WI38 (cell line): ENCODE measurements around the gene PRRT3.

Source experiments
- H3K4me3 ChIP-seq: 2 replicates; pipeline ENCODE4 v1.5.1; 2011; ENCODE audit warnings: low read depth, mild to moderate bottlenecking, control low read depth, low read length
- TF ChIP-seq, protein P1 (sequence below): IDR thresholded peaks from 2 replicates; pipeline ENCODE4 v1.5.1; 2012; ENCODE audit warnings: low read depth, mild to moderate bottlenecking, control low read depth, low read length

PRRT3 gene

GRCh38 chr3:9916734-9917680 lies 35.2 kb downstream of the PRRT3 start, which contains the start of gene IL17RC:
Gene IL17RC (plus strand): TSS chr3:9917098. CDS start chr3:9917316, 218 bp downstream.
- TF ChIP-seq, protein P1, sequence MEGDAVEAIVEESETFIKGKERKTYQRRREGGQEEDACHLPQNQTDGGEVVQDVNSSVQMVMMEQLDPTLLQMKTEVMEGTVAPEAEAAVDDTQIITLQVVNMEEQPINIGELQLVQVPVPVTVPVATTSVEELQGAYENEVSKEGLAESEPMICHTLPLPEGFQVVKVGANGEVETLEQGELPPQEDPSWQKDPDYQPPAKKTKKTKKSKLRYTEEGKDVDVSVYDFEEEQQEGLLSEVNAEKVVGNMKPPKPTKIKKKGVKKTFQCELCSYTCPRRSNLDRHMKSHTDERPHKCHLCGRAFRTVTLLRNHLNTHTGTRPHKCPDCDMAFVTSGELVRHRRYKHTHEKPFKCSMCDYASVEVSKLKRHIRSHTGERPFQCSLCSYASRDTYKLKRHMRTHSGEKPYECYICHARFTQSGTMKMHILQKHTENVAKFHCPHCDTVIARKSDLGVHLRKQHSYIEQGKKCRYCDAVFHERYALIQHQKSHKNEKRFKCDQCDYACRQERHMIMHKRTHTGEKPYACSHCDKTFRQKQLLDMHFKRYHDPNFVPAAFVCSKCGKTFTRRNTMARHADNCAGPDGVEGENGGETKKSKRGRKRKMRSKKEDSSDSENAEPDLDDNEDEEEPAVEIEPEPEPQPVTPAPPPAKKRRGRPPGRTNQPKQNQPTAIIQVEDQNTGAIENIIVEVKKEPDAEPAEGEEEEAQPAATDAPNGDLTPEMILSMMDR, result no peak
- peak within 1 kb of the TSS; percentile 70 for H3K4me3 ChIP-seq

DNA sequence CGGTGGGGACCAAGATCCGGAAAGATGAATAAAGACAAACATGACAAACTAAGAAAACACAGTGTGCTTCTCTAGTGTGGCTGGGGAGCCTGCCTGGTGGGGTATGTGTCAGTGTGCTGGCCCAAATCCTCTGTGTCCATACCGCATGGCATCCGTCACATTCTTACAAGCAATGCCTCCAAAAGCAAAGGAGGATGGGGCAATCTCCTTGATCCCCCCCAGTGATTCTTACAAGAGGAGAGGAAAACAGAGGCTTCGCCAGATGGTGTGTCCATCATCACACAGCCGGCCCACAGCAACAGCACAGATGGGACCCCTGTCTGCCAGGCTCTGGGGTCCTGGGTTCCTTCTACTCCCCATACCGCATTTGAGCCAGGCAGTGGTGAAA lies 35.9 kb downstream of the PRRT3 start:
- TF ChIP-seq, protein P1, result no peak
- H3K4me3 ChIP-seq, result peak overlapping the region; percentile 70

GRCh38 chr3:9915254-9916141 lies 36.7 kb downstream of the PRRT3 start:
- TF ChIP-seq, protein P1, result no peak; the same call in 1 of the 2 replicates
- H3K4me3 ChIP-seq, result peak overlapping the region; percentile 50

DNA sequence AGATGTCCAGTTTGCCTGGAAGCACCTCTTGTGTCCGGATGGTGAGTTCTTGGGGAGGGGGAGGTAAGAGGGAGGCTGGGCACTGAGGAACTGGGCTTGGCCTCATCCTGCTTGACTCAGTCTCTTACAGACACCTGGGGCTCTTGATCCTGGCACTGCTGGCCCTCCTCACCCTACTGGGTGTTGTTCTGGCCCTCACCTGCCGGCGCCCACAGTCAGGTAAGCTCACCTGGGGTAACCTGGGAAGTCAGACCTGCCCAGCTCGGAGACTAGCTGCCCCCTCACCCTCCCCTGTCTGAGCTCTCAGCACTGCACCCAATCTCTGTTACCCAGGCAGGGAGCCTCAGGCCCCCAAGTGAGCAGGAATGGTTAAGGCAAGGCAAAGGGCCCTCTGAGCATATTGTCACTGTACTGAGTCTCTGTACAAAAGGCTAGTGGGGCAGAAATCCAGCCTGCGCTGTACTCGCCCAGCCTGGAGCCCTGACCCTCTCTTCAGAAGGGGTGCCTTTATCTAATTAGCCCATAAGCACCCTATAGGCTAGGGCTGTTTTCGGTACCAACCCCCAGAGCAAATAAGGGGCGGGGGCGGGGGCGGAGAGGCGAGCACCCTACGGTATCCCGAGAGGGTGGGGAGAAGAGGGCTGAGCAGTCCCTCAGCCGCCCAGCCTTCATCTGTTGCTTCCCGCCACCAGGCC lies 37.5 kb downstream of the PRRT3 start:
- no peak overlapping the region; the same call in 1 of the 2 replicates for H3K4me3 ChIP-seq

GRCh38 chr3:9914011-9914410 lies 38.2 kb downstream of the PRRT3 start:
- TF ChIP-seq, protein P1, result no peak
- no peak overlapping the region for H3K4me3 ChIP-seq

More for the DNA sequence above, 37.5 kb downstream of the PRRT3 start:
- TF ChIP-seq, protein P1, result no peak

DNA sequence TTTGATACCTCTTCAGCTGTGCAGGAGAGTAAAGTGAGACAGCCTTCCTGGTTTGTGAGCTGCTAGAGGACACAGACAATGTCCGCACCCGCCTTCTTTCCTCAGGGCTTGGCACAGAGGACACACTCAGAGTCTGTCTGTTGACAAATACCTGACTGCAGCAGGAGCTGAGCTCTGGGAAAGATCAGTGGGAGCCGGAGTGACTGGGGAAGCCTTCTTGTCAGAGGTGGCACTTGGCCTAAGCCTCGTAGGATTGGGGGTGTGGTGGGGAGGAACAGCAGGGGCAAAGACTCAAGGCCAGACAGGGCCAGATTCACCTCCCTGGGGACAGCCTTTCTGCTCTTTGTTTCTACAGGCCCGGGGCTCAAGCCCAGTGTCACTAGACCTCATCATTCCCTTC lies 38.6 kb downstream of the PRRT3 start:
- H3K4me3 ChIP-seq, result no peak overlapping the region

More for the DNA sequence above, 38.6 kb downstream of the PRRT3 start:
- TF ChIP-seq, protein P1, result no peak
